Gastrocnemius medialis (tissue), 4 donors: ENCODE measurements around the gene NEK6.

Experiments
- CTCF ChIP-seq, 5 experiments: fragments of 450-650 bp in 3 of 5; fragments of 200-600 bp in 2 of 5; sonication (generic) in 2 of 5; IDR thresholded peaks in 4 of 5; conservative IDR thresholded peaks in 1 of 5; 1 replicate in 4 of 5; 2 replicates in 1 of 5; pipeline ENCODE4 v1.5.1; 2016 to 2019; ENCODE audit warnings: antibody characterized with exemption in 5 of 5, mild to moderate bottlenecking in 3 of 5, moderate library complexity in 3 of 5
- POLR2A ChIP-seq, 2 donors: fragments of 450-650 bp; IDR thresholded peaks; one replicate each; pipeline ENCODE4 v1.6.1; 2017; ENCODE audit warnings: antibody characterized with exemption in 2 of 2, mild to moderate bottlenecking in 2 of 2, moderate library complexity in 2 of 2

DNA sequence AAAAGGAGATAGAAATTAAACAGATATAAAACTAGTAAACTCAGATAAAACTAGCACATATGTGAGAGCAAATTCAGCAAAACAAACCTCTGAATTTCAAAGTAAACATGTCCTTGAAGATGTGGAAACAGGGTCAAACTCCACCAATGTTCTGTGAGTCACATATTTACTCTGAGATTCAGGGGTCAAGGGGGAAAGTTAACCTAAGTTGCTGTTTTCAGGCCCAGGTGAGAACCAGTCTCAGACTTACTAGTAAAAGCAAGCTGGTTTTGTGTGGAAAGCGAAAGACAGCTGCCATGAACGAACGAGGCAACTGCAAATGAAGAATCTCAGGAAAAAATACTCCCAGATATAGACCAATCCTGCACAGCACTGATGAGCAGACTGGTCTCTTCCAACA lies 128.5 kb downstream of the NEK6 start:
- TF ChIP-seq CTCF (IDR thresholded peaks at IDR 0.05 in 4 of 5, conservative IDR thresholded peaks at IDR 0.05 in 1 of 5) (no peak), POLR2A (IDR thresholded peaks at IDR 0.05) (no peak)
